Type B pancreatic cell (in vitro differentiated cells): ENCODE results near the gene JSRP1. TPM values are rescaled to one million over a fixed set of nuclear protein-coding genes. Genes with fewer than 3 reads are reported as not detected.

Source experiments
- DNase-seq: peaks from one replicate; pipeline ENCODE4 v3.0.0; 2021; ENCODE audit warnings: mixed read lengths; ENCODE audit not compliant: unreplicated experiment; ENCODE audit errors: extremely low spot score
- H3K27ac Mint-ChIP-seq: 2 replicates; pipeline ENCODE4 v1.8.0; 2021; ENCODE audit warnings: mild to moderate bottlenecking, mixed read lengths
- H3K27me3 Mint-ChIP-seq: 2 replicates; pipeline ENCODE4 v1.8.0; 2021; ENCODE audit warnings: mixed read lengths
- H3K36me3 Mint-ChIP-seq: 2 replicates; pipeline ENCODE4 v1.8.0; 2021; ENCODE audit warnings: mixed read lengths
- H3K4me1 Mint-ChIP-seq: one replicate; pipeline ENCODE4 v1.8.0; 2021; ENCODE audit warnings: mixed read lengths; ENCODE audit not compliant: unreplicated experiment
- H3K4me3 Mint-ChIP-seq: 2 replicates; pipeline ENCODE4 v1.8.0; 2021; ENCODE audit warnings: mild to moderate bottlenecking, mixed read lengths
- H3K9me3 Mint-ChIP-seq: 2 replicates; pipeline ENCODE4 v1.8.0; 2021; ENCODE audit warnings: mixed read lengths
- CTCF ChIP-seq: fragments of 200-600 bp; sonication (generic); conservative IDR thresholded peaks from 2 replicates; pipeline ENCODE4 v1.5.0; 2021; ENCODE audit warnings: antibody characterized with exemption, mild to moderate bottlenecking
- total RNA-seq: library from RNA; stranded (reverse); gene quantifications from 2 replicates; pipeline ENCODE4 v1.2.1, GENCODE V29; 2021; ENCODE audit warnings: low replicate concordance

Gene JSRP1
- total RNA-seq, 1 donor from 2014 or later, result 0.72 TPM

- Mint-ChIP-seq H3K27ac (no peak overlapping the region), H3K4me3 (no peak overlapping the region), H3K9me3 (no peaks in the 10 kb centered on the region), H3K4me1 (peaks cover 10% of the 10 kb centered on the region), H3K27me3 (peaks cover 44% of the 10 kb centered on the region), H3K36me3 (no peaks in the 10 kb centered on the region)
- no peak for TF ChIP-seq CTCF
- no peak for DNase-seq
Observed at GRCh38 chr19:2296141-2296540, 39.9 kb upstream of the JSRP1 start.

- DNase-seq, result no peak
- H3K27me3 Mint-ChIP-seq, result peaks cover 54% of the 10 kb centered on the region
- H3K4me1 Mint-ChIP-seq, result peaks cover 10% of the 10 kb centered on the region
- H3K9me3 Mint-ChIP-seq, result no peaks in the 10 kb centered on the region
- peak overlapping the region; percentile 35 for H3K4me3 Mint-ChIP-seq
- no peak for TF ChIP-seq CTCF
- H3K27ac Mint-ChIP-seq, result no peak overlapping the region
- H3K36me3 Mint-ChIP-seq, result no peaks in the 10 kb centered on the region
Observed at GRCh38 chr19:2294687-2295335, 38.6 kb upstream of the JSRP1 start.

- Mint-ChIP-seq H3K4me1 (peaks cover 10% of the 10 kb centered on the region), H3K27me3 (peaks cover 86% of the 10 kb centered on the region), H3K4me3 (no peak overlapping the region), H3K9me3 (no peaks in the 10 kb centered on the region), H3K36me3 (no peaks in the 10 kb centered on the region), H3K27ac (no peak overlapping the region)
- DNase-seq, result no peak
- TF ChIP-seq CTCF, result peak; percentile 60
Observed at GRCh38 chr19:2291185-2291751, 35.1 kb upstream of the JSRP1 start.

GRCh38 chr19:2290441-2291184, 34.4 kb upstream of the JSRP1 start:
- Mint-ChIP-seq H3K27me3 (peaks cover 85% of the 10 kb centered on the region), H3K4me1 (peaks cover 10% of the 10 kb centered on the region), H3K4me3 (peak overlapping the region; percentile 22), H3K36me3 (no peaks in the 10 kb centered on the region), H3K9me3 (no peaks in the 10 kb centered on the region), H3K27ac (no peak overlapping the region)
- no peak for DNase-seq
- TF ChIP-seq CTCF, result no peak

GRCh38 chr19:2289714-2290435, 33.7 kb upstream of the JSRP1 start:
- DNase-seq, result no peak

More at GRCh38 chr19:2289714-2290435, 33.7 kb upstream of the JSRP1 start:
- Mint-ChIP-seq H3K36me3 (no peaks in the 10 kb centered on the region), H3K4me3 (peak overlapping the region; percentile 77), H3K27me3 (peaks cover 85% of the 10 kb centered on the region), H3K9me3 (no peaks in the 10 kb centered on the region), H3K4me1 (peaks cover 5% of the 10 kb centered on the region), H3K27ac (no peak overlapping the region)
- no peak for TF ChIP-seq CTCF
